ENCODE measurements around the gene RUFY2. TPM values are rescaled to one million over a fixed set of nuclear protein-coding genes. Genes with fewer than 3 reads are reported as not detected.
A peak's percentile ranks its signal among the peaks of the same experiment; 100 is the strongest.
"Not testable (repeated sequence)": the region's sequence is repeated elsewhere in the genome, so short reads cannot be mapped to it uniquely, and the experiment has no call there.

The RUFY2 gene, protein sequence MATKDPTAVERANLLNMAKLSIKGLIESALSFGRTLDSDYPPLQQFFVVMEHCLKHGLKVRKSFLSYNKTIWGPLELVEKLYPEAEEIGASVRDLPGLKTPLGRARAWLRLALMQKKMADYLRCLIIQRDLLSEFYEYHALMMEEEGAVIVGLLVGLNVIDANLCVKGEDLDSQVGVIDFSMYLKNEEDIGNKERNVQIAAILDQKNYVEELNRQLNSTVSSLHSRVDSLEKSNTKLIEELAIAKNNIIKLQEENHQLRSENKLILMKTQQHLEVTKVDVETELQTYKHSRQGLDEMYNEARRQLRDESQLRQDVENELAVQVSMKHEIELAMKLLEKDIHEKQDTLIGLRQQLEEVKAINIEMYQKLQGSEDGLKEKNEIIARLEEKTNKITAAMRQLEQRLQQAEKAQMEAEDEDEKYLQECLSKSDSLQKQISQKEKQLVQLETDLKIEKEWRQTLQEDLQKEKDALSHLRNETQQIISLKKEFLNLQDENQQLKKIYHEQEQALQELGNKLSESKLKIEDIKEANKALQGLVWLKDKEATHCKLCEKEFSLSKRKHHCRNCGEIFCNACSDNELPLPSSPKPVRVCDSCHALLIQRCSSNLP
- 35.5 and 36.8 TPM in 2 replicates for total RNA-seq

DNA sequence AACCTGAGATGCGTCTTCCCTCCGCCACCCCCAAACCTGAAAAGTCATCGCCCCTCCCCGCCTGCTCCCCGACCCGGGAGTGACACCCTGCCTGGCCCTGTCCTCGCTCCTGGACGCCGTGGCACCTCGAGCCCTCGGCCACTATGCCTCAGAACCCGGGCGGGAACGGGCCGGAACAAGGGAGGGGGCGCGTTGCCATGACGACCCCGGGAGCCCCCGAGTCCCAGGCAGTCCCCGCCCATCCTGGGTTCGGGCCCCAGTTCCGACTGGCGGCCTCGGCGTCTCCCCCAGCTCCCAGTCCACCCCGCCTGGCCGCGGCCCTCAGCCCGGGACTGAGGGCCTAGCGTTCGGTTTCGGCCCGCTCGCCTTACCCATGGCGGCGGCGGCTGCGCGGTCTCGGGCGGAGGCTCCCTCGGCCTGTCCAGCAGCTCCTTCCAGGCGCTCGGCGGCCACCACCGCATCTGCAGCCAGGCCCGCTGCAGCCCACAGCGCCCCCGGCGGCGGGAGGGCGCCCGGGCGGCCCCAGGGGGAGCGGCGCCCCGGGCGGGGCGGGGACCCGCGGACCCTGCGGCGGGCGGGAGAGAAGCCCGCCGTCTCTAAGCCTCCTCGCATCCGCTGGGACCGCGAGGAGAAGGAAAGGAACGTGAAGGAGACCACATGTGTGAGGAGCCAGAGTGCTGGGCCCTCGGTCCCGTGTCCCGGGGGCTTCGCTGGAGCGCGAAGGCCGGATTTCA lies at the start of gene RUFY2:
RUFY2 (minus strand) TSS at position 463 of the 734 bp plus-strand sequence; CDS start at position 375, 88 bp downstream.
- peak within 1 kb of the TSS; percentile 98 for H2AFZ ChIP-seq (ENCODE audit: low read length)
- peak; percentile 99 for DNase-seq (ENCODE audit: insufficient read length, low spot score, missing footprints)
- peaks cover 21% of the 10 kb centered on the region for H3K4me1 ChIP-seq (ENCODE audit: insufficient read depth, low read length)
- H3K4me2 ChIP-seq (ENCODE audit: insufficient read depth, low read length), result peak within 1 kb of the TSS; percentile 92
- peaks cover 53% of the 10 kb centered on the region for H3K79me2 ChIP-seq (ENCODE audit: insufficient read depth, low read length)
- H3K27ac ChIP-seq (ENCODE audit: low read depth, low read length), result peak within 1 kb of the TSS; percentile 80
- H3K27me3 ChIP-seq (ENCODE audit: insufficient read depth, low read length), result no peaks in the 10 kb centered on the region
- no peaks in the 10 kb centered on the region for H3K9me3 ChIP-seq (ENCODE audit: low read depth, low read length)
- H3K4me3 ChIP-seq (ENCODE audit: insufficient read depth, low read length), result peak within 1 kb of the TSS; percentile 100
- no peaks in the 10 kb centered on the region for H3K36me3 ChIP-seq (ENCODE audit: insufficient read depth, low read length)
- H4K20me1 ChIP-seq (ENCODE audit: insufficient read depth, low read length), result peaks cover 4% of the 10 kb centered on the region
- TF ChIP-seq, protein P1, sequence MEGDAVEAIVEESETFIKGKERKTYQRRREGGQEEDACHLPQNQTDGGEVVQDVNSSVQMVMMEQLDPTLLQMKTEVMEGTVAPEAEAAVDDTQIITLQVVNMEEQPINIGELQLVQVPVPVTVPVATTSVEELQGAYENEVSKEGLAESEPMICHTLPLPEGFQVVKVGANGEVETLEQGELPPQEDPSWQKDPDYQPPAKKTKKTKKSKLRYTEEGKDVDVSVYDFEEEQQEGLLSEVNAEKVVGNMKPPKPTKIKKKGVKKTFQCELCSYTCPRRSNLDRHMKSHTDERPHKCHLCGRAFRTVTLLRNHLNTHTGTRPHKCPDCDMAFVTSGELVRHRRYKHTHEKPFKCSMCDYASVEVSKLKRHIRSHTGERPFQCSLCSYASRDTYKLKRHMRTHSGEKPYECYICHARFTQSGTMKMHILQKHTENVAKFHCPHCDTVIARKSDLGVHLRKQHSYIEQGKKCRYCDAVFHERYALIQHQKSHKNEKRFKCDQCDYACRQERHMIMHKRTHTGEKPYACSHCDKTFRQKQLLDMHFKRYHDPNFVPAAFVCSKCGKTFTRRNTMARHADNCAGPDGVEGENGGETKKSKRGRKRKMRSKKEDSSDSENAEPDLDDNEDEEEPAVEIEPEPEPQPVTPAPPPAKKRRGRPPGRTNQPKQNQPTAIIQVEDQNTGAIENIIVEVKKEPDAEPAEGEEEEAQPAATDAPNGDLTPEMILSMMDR (IDR thresholded peaks at IDR 0.05; ENCODE audit: extremely low read depth, low read depth, low read length), result peak; percentile 49

DNA sequence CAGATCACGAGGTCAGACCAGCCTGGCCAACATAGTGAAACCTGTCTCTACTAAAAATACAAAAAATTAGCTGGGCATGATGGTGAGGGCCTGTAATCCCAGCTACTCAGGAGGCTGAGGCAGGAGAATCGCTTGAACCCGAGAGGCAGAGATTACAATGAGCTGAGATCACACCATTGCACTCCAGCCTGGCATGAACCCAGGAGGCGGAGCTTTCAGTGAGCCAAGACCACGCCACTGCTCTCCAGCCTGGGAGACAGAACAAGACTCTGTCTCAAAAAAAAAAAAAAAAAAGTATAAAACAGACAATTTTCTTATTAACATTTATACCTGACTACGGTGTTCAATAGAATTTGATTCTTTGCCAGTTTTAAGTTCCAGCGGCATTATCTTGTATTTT lies 42.6 kb upstream of the RUFY2 start:
- H3K27me3 ChIP-seq (ENCODE audit: insufficient read depth, low read length); H2AFZ ChIP-seq (ENCODE audit: low read length); H3K4me1 ChIP-seq (ENCODE audit: insufficient read depth, low read length); H3K4me2 ChIP-seq (ENCODE audit: insufficient read depth, low read length); H4K20me1 ChIP-seq (ENCODE audit: insufficient read depth, low read length); H3K27ac ChIP-seq (ENCODE audit: low read depth, low read length); H3K4me3 ChIP-seq (ENCODE audit: insufficient read depth, low read length); H3K36me3 ChIP-seq (ENCODE audit: insufficient read depth, low read length); H3K9me3 ChIP-seq (ENCODE audit: low read depth, low read length); H3K79me2 ChIP-seq (ENCODE audit: insufficient read depth, low read length); DNase-seq (ENCODE audit: insufficient read length, low spot score, missing footprints): not testable (repeated sequence)

DNA sequence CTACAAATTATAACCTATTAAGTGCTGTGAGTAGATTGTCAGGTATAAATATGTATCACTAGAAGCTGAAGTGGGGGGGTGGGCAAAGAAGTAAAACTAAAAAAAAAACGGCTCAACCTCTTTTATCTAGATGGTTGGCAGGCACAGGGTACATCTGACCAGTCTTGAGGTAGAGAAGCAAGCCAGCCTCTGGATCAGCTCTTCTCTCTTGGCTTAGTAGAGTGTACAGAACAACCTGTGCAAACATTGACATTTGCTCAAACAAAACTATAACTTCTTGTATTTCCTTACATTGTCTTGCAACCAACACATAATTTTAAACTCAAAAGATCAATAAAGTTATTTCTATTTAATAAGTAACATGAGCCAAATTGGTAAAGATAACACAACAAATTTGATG lies 39.1 kb upstream of the RUFY2 start:
- no peak overlapping the region for H3K4me2 ChIP-seq (ENCODE audit: insufficient read depth, low read length)
- no peak overlapping the region for H2AFZ ChIP-seq (ENCODE audit: low read length)
- no peaks in the 10 kb centered on the region for H3K9me3 ChIP-seq (ENCODE audit: low read depth, low read length)
- no peak overlapping the region for H3K27ac ChIP-seq (ENCODE audit: low read depth, low read length)
- no peaks in the 10 kb centered on the region for H3K4me1 ChIP-seq (ENCODE audit: insufficient read depth, low read length)
- H3K4me3 ChIP-seq (ENCODE audit: insufficient read depth, low read length), result no peak overlapping the region
- DNase-seq (ENCODE audit: insufficient read length, low spot score, missing footprints), result no peak
- no peaks in the 10 kb centered on the region for H3K79me2 ChIP-seq (ENCODE audit: insufficient read depth, low read length)
- H3K36me3 ChIP-seq (ENCODE audit: insufficient read depth, low read length), result peaks cover 8% of the 10 kb centered on the region
- TF ChIP-seq, protein P1 (IDR thresholded peaks at IDR 0.05; ENCODE audit: extremely low read depth, low read depth, low read length), result no peak
- H4K20me1 ChIP-seq (ENCODE audit: insufficient read depth, low read length), result no peaks in the 10 kb centered on the region
- H3K27me3 ChIP-seq (ENCODE audit: insufficient read depth, low read length), result no peaks in the 10 kb centered on the region

DNA sequence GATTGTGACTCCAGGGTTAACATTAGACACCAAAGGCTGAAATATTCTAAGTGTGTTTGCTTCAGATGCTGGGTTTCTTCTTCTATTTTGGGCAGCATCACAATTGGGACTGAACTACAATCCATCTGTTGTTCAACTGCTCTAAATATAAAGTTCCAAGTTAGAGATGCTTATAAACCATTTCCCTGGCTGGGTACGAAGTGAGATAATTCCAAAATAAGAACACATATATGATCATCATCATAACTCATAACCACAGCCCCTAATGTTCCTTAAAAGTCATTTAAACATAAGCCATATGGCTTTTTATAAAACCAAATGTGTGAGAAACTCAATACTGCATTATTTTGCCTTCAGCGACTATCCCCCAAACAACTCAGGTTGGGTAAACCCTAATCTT lies 35.9 kb upstream of the RUFY2 start:
- no peak overlapping the region for H3K27ac ChIP-seq (ENCODE audit: low read depth, low read length)
- TF ChIP-seq, protein P1 (IDR thresholded peaks at IDR 0.05; ENCODE audit: extremely low read depth, low read depth, low read length), result no peak
- no peaks in the 10 kb centered on the region for H3K4me1 ChIP-seq (ENCODE audit: insufficient read depth, low read length)
- no peak for DNase-seq (ENCODE audit: insufficient read length, low spot score, missing footprints)
- no peak overlapping the region for H3K4me2 ChIP-seq (ENCODE audit: insufficient read depth, low read length)
- no peaks in the 10 kb centered on the region for H3K27me3 ChIP-seq (ENCODE audit: insufficient read depth, low read length)
- peaks cover 8% of the 10 kb centered on the region for H3K36me3 ChIP-seq (ENCODE audit: insufficient read depth, low read length)
- no peak overlapping the region for H2AFZ ChIP-seq (ENCODE audit: low read length)
- H3K9me3 ChIP-seq (ENCODE audit: low read depth, low read length), result no peaks in the 10 kb centered on the region
- H4K20me1 ChIP-seq (ENCODE audit: insufficient read depth, low read length), result no peaks in the 10 kb centered on the region
- H3K4me3 ChIP-seq (ENCODE audit: insufficient read depth, low read length), result no peak overlapping the region
- H3K79me2 ChIP-seq (ENCODE audit: insufficient read depth, low read length), result no peaks in the 10 kb centered on the region
